ENCODE measurements around the gene ADAM22. TPM values are rescaled to one million over a fixed set of nuclear protein-coding genes. Genes with fewer than 3 reads are reported as not detected.

ADAM22 gene
- total and polyA plus RNA-seq, 10 of the 15 experiments (the other 5 are each of a cell fraction or from before 2014, with no cell fraction given): 1.4 to 24.5 (median 7.6) TPM

- H3K4me1 ChIP-seq (ENCODE audit: control insufficient read depth, insufficient read depth, low read length): no peaks in the 10 kb centered on the region; the same call in 1 of the 2 replicates
- no peaks in the 10 kb centered on the region; the same call in 2 of the 3 replicates for H3K9me3 ChIP-seq (replicated peaks; ENCODE audit: control insufficient read depth, insufficient read depth, low read length)
- whole genome bisulfite sequencing (ENCODE audit: insufficient coverage, insufficient replicate concordance, low lambda C conversion rate, missing lambda C conversion rate): 97% methylated on average over 6 of the region's 6 CpGs
- no TSS peak for BruUV-seq (replicated peaks)
- H3K4me2 ChIP-seq (ENCODE audit: control insufficient read depth, insufficient read depth): no peak overlapping the region; the same call in 1 of the 2 replicates
- H4K20me1 ChIP-seq (ENCODE audit: control insufficient read depth, insufficient read depth): no peaks in the 10 kb centered on the region
- intact Hi-C loops (cut with micrococcal nuclease; ENCODE audit: unreplicated experiment): loop anchor here (10.0 kb wide), 1 partner anchor 575 kb away; the partner anchor contains the start of gene CROT
- TF ChIP-seq, protein P1, sequence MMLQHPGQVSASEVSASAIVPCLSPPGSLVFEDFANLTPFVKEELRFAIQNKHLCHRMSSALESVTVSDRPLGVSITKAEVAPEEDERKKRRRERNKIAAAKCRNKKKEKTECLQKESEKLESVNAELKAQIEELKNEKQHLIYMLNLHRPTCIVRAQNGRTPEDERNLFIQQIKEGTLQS (IDR thresholded peaks at IDR 0.05; ENCODE audit: borderline replicate concordance, extremely low read depth, low read depth, low read length): no peak
- no peak for TF ChIP-seq ESRRA (IDR thresholded peaks at IDR 0.05; ENCODE audit: low read length)
- TF ChIP-seq CREB1 (IDR thresholded peaks at IDR 0.05; ENCODE audit: low read depth): no peak
- TF ChIP-seq, protein P2, sequence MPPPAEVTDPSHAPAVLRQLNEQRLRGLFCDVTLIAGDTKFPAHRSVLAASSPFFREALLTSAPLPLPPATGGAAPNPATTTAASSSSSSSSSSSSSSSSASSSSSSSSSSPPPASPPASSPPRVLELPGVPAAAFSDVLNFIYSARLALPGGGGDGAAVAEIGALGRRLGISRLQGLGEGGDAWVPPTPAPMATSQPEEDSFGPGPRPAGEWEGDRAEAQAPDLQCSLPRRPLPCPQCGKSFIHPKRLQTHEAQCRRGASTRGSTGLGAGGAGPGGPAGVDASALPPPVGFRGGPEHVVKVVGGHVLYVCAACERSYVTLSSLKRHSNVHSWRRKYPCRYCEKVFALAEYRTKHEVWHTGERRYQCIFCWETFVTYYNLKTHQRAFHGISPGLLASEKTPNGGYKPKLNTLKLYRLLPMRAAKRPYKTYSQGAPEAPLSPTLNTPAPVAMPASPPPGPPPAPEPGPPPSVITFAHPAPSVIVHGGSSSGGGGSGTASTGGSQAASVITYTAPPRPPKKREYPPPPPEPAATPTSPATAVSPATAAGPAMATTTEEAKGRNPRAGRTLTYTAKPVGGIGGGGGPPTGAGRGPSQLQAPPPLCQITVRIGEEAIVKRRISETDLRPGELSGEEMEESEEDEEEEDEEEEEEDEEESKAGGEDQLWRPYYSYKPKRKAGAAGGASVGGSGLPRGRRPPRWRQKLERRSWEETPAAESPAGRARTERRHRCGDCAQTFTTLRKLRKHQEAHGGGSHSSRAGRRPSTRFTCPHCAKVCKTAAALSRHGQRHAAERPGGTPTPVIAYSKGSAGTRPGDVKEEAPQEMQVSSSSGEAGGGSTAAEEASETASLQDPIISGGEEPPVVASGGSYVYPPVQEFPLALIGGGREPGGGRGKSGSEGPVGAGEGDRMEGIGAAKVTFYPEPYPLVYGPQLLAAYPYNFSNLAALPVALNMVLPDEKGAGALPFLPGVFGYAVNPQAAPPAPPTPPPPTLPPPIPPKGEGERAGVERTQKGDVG (CRISPR knock-in tag; IDR thresholded peaks at IDR 0.05): no peak
- no peak for TF ChIP-seq ZNF274 (IDR thresholded peaks at IDR 0.05; ENCODE audit: insufficient read depth, insufficient read length)
- no peak for TF ChIP-seq NFYB (IDR thresholded peaks at IDR 0.05; ENCODE audit: insufficient read depth, low read depth, low read length)
- no peak for TF ChIP-seq CTCF (IDR thresholded peaks at IDR 0.05 in 2 of 3, conservative IDR thresholded peaks at IDR 0.05 in 1 of 3; ENCODE audit: control insufficient read depth in 2 of 3, extremely low read depth in 1 of 3, insufficient read depth in 1 of 3, low read depth in 3 of 3, low read length in 3 of 3)
- no peak for TF ChIP-seq CBX5 (IDR thresholded peaks at IDR 0.05; ENCODE audit: low read depth)
- no peak for TF ChIP-seq LARP7 (IDR thresholded peaks at IDR 0.05)
- no peak for TF ChIP-seq CBFB (IDR thresholded peaks at IDR 0.05; ENCODE audit: low read depth)
- no peak for TF ChIP-seq MEF2B (IDR thresholded peaks at IDR 0.05; ENCODE audit: partially characterized antibody, poor library complexity, severe bottlenecking)
- TF ChIP-seq YBX1 (IDR thresholded peaks at IDR 0.05): no peak
- no peak for TF ChIP-seq EGR1 (IDR thresholded peaks at IDR 0.05; ENCODE audit: borderline replicate concordance in 1 of 2, low read depth in 2 of 2, low read length in 2 of 2)
- ChIA-PET CTCF (interaction anchor here (1.3 to 4.7 kb wide), 4 partner anchors 14 to 219 kb away, joined by 3 to 14 read pairs (median 4); partner anchors contain the start of gene ADAM22), SMC1A (ENCODE audit: uncharacterized antibody, unreplicated experiment) (interaction anchor here (0.7 to 2.6 kb wide), 8 partner anchors 13 to 186 kb away, joined by 3 to 17 read pairs (median 4); no protein-coding TSS in a partner anchor), RAD21 (ENCODE audit: unreplicated experiment) (interaction anchor here (1.7 kb wide), 1 partner anchor 14 kb away, joined by 4 read pairs; the partner anchor contains the start of gene ADAM22), POLR2A (interaction anchor here (0.9 to 1.2 kb wide), 2 partner anchors 48 to 749 kb away, joined by 3 read pairs; no protein-coding TSS in a partner anchor)
- in situ Hi-C loops (cut with MboI): no loop called here
- no peaks in the 10 kb centered on the region for H3K36me3 ChIP-seq (ENCODE audit: control insufficient read depth in 2 of 2, insufficient read depth in 2 of 2, low read length in 1 of 2)
- H3K79me2 ChIP-seq (ENCODE audit: control insufficient read depth, insufficient read depth, low read length): peaks cover 15% of the 10 kb centered on the region
- H3K4me3 ChIP-seq: no peak overlapping the region
- no peak overlapping the region for H3K27ac ChIP-seq (ENCODE audit: control insufficient read depth, insufficient read depth)
- H2AFZ ChIP-seq (ENCODE audit: control insufficient read depth, low read depth, low read length): no peak overlapping the region
- ATAC-seq (no peak), DNase-seq (ENCODE audit: low read depth, low spot score) (no peak), FAIRE-seq (no peak)
- no peaks in the 10 kb centered on the region for H3K27me3 ChIP-seq (replicated peaks in 1 of 2; ENCODE audit: control insufficient read depth in 2 of 2, insufficient read depth in 2 of 2, low read length in 1 of 2)
- no peak overlapping the region for H3K9ac ChIP-seq (ENCODE audit: control insufficient read depth, insufficient read depth, low read length)
Observed at GRCh38 chr7:87919875-87920274, 14.2 kb upstream of the ADAM22 start.

Data from GM12878 (cell line).